Skeletal muscle tissue (tissue), 4 donors: ENCODE data around the gene TMEM192. TPM values are rescaled to one million over a fixed set of nuclear protein-coding genes. Genes with fewer than 3 reads are reported as not detected.
"Not testable (repeated sequence)": the region's sequence is repeated elsewhere in the genome, so short reads cannot be mapped to it uniquely, and the experiment has no call there.

ENCODE experiments used
- H3K27ac ChIP-seq: one replicate; pipeline ENCODE4 v1.7.0; 2013; ENCODE audit warnings: mild to moderate bottlenecking, low read depth, low read length, inconsistent platforms
- H3K27me3 ChIP-seq, 3 donors: one replicate each; pipeline ENCODE4 v1.7.0; 2013; ENCODE audit warnings: low read length in 3 of 3; ENCODE audit not compliant: control insufficient read depth in 3 of 3, insufficient read depth in 3 of 3
- H3K36me3 ChIP-seq, 3 donors: one replicate each; pipeline ENCODE4 v1.7.0; 2013; ENCODE audit warnings: low read length in 3 of 3; ENCODE audit not compliant: control insufficient read depth in 3 of 3, insufficient read depth in 3 of 3
- H3K4me1 ChIP-seq, 3 donors: one replicate each; pipeline ENCODE4 v1.7.0; 2013; ENCODE audit warnings: low read length in 3 of 3, mild to moderate bottlenecking in 3 of 3; ENCODE audit not compliant: control insufficient read depth in 3 of 3, insufficient read depth in 3 of 3
- H3K4me3 ChIP-seq, 3 donors: one replicate each; pipeline ENCODE4 v1.7.0; 2013; ENCODE audit warnings: low read length in 3 of 3
- H3K9ac ChIP-seq, 3 donors: one replicate each; pipeline ENCODE4 v1.7.0; 2013; ENCODE audit warnings: low read length in 3 of 3, mild to moderate bottlenecking in 3 of 3, moderate library complexity in 2 of 3, low read depth in 1 of 3
- H3K9me3 ChIP-seq, 3 donors: one replicate each; pipeline ENCODE4 v1.7.0; 2013; ENCODE audit warnings: low read length in 3 of 3; ENCODE audit not compliant: control insufficient read depth in 3 of 3
- total RNA-seq: library from RNA; depleted of rRNA; stranded (reverse); fragments of >200 nt; gene quantifications from one replicate; pipeline ENCODE4 v1.2.3, GENCODE V29; 2014
- donor health status: Osteomylitis.

TMEM192 gene
- total RNA-seq, 1 donor from 2014 or later: 3.1 TPM

- H3K36me3 ChIP-seq: peaks cover 14 to 20% (median 14%) of the 10 kb centered on the region in 3 donors
- no peak overlapping the region for H3K27ac ChIP-seq
- no peak overlapping the region for H3K4me3 ChIP-seq
- H3K9ac ChIP-seq: no peak overlapping the region
- no peaks in the 10 kb centered on the region for H3K9me3 ChIP-seq
- no peaks in the 10 kb centered on the region for H3K27me3 ChIP-seq
- H3K4me1 ChIP-seq: no peaks in the 10 kb centered on the region
These were observed 15.9 kb downstream of the TMEM192 start for GRCh38 chr4:165096776-165097175.

- H3K27ac ChIP-seq: no peak overlapping the region
- H3K36me3 ChIP-seq: peaks cover 3 to 13% (median 10%) of the 10 kb centered on the region in 3 donors
- no peaks in the 10 kb centered on the region for H3K27me3 ChIP-seq
- H3K9me3 ChIP-seq: no peaks in the 10 kb centered on the region
- no peak overlapping the region for H3K9ac ChIP-seq
- no peak overlapping the region for H3K4me3 ChIP-seq
- H3K4me1 ChIP-seq: no peaks in the 10 kb centered on the region
These were observed 17.4 kb downstream of the TMEM192 start for GRCh38 chr4:165095291-165095690.

- Histone ChIP-seq H3K9ac (no peak overlapping the region), H3K9me3 (no peaks in the 10 kb centered on the region), H3K4me1 (no peaks in the 10 kb centered on the region), H3K27me3 (no peaks in the 10 kb centered on the region), H3K36me3 (peaks cover 3 to 13% (median 11%) of the 10 kb centered on the region in 3 donors), H3K4me3 (no peak overlapping the region), H3K27ac (no peak overlapping the region)
These were observed 17.8 kb downstream of the TMEM192 start for GRCh38 chr4:165094873-165095272.

- H3K4me3 ChIP-seq, H3K27me3 ChIP-seq, H3K4me1 ChIP-seq, H3K9me3 ChIP-seq, H3K9ac ChIP-seq, H3K27ac ChIP-seq: not testable (repeated sequence)
- H3K36me3 ChIP-seq: peaks cover 13 to 20% (median 17%) of the 10 kb centered on the region in 3 donors
These were observed 20.5 kb downstream of the TMEM192 start for GRCh38 chr4:165092187-165092586.

- Histone ChIP-seq H3K9ac (no peak overlapping the region), H3K36me3 (peaks cover 23 to 32% (median 28%) of the 10 kb centered on the region in 3 donors), H3K27me3 (no peaks in the 10 kb centered on the region), H3K27ac (no peak overlapping the region), H3K4me3 (no peak overlapping the region), H3K4me1 (no peaks in the 10 kb centered on the region), H3K9me3 (no peaks in the 10 kb centered on the region)
These were observed 24.3 kb downstream of the TMEM192 start for GRCh38 chr4:165088366-165088765.

DNA sequence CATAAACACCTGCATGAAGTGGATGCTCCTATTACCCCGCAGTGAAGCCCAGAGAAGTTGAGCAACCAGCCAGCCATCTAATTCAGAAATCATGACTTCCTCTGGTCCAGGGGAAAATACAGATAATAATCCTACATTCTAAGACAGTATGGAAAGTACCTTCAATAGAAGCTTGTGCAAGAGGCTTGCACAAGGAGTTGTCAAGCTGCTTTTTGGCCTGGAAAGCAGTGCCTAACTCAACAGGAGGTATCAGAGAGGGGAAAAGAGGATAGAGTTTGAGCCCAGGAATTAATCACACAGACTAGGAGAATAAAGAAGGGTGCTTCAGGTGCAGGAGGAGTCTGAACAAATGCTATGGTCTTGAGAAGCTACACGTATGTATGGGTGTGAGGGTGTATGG lies 26.7 kb downstream of the TMEM192 start:
- Histone ChIP-seq H3K9ac (no peak overlapping the region), H3K36me3 (peaks cover 23 to 32% (median 28%) of the 10 kb centered on the region in 3 donors), H3K4me1 (no peaks in the 10 kb centered on the region), H3K9me3 (no peaks in the 10 kb centered on the region), H3K4me3 (no peak overlapping the region), H3K27ac (no peak overlapping the region), H3K27me3 (no peaks in the 10 kb centered on the region)

GRCh38 chr4:165084787-165085186 lies 27.9 kb downstream of the TMEM192 start:
- H3K9ac ChIP-seq, H3K27me3 ChIP-seq: not testable (repeated sequence)
- H3K36me3 ChIP-seq: peaks cover 20 to 28% (median 28%) of the 10 kb centered on the region in 3 donors

DNA sequence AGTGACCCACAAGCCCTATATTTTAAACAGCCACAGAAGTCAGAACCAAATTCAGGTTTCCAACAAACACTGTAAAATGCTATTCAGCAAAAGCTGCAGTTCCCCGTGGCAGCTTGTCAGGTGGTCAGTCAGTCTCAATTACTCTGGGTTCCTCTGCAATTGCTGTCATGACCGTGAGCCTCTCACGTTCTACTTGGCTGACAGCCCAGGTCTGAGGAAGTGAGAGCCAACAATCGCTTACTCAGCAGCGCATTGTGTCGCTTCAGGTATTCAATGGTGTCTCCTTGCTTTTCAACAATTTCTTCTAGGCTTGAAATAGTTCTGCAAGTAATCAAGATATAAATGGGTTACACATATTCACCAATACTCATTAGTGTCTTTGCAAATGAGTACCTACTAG lies 33.2 kb downstream of the TMEM192 start:
- H3K27ac ChIP-seq: no peak overlapping the region

More at GRCh38 chr4:165084787-165085186, 27.9 kb downstream of the TMEM192 start:
- not testable (repeated sequence) for H3K4me1 ChIP-seq, H3K9me3 ChIP-seq, H3K4me3 ChIP-seq, H3K27ac ChIP-seq

DNA sequence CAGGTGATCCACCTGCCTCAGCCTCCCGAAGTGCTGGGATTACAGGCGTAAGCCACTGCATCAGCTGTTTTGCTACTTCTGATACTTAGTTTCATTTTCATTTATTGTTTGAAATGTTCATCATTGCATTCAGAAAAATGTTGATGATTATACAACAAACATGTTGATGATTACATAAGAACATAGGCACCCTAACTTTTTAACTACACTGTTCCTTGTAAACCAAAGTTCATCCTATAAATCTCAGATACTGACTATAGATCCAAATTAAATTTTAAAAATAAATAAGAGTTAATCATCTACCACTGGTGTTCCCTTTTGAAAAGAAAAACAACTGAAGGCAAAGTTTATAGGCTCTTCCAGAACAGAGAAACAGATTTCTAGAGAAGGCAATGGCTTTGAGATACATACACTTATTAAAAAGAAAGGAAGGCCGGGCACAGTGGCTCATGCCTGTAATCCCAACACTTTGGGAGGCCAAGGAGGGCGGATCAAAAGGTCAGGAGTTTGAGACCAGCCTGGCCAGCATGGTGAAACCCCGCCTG lies 35.6 kb downstream of the TMEM192 start:
- H3K4me1 ChIP-seq: no peaks in the 10 kb centered on the region
- H3K9me3 ChIP-seq: no peaks in the 10 kb centered on the region
- no peak overlapping the region for H3K27ac ChIP-seq
- no peak overlapping the region for H3K4me3 ChIP-seq
- H3K27me3 ChIP-seq: no peaks in the 10 kb centered on the region
- no peak overlapping the region for H3K9ac ChIP-seq
- H3K36me3 ChIP-seq: peaks cover 0 to 7% (median 5%) of the 10 kb centered on the region in 3 donors

More for the DNA sequence above, 33.2 kb downstream of the TMEM192 start:
- Histone ChIP-seq H3K4me1 (no peaks in the 10 kb centered on the region), H3K9me3 (no peaks in the 10 kb centered on the region), H3K4me3 (no peak overlapping the region), H3K27me3 (no peaks in the 10 kb centered on the region), H3K36me3 (peaks cover 0 to 9% (median 5%) of the 10 kb centered on the region in 3 donors), H3K9ac (peak overlapping the region in 1 of 3 donors; percentile 40)

DNA sequence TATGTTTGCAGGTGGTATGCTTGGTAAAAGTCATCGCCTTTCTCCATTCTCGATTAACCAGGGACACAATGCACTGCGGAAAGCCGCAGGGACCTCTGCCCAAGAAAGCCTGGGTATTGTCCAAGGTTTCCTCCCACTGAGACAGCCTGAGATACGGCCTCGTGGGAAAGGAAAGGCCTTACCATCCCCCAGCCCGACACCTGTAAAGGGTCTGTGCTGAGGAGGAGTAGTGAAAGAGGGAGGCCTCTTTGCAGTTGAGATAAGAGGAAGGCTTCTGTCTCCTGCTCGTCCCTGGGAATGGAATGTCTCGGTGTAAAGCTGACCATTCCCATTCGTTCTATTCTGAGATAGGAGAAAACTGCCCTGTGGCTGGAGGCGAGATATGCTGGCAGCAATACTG lies 39.3 kb downstream of the TMEM192 start:
- H3K27me3 ChIP-seq, H3K27ac ChIP-seq, H3K9ac ChIP-seq, H3K9me3 ChIP-seq, H3K4me1 ChIP-seq, H3K36me3 ChIP-seq, H3K4me3 ChIP-seq: not testable (repeated sequence)
